ENCODE measurements around the gene ZNF229. TPM values are rescaled to one million over a fixed set of nuclear protein-coding genes. Genes with fewer than 3 reads are reported as not detected.
"Not testable (repeated sequence)": the region's sequence is repeated elsewhere in the genome, so short reads cannot be mapped to it uniquely, and the experiment has no call there.

ZNF229 gene
- total RNA-seq, 1 donor from 2014 or later, result 7.4 TPM

DNA sequence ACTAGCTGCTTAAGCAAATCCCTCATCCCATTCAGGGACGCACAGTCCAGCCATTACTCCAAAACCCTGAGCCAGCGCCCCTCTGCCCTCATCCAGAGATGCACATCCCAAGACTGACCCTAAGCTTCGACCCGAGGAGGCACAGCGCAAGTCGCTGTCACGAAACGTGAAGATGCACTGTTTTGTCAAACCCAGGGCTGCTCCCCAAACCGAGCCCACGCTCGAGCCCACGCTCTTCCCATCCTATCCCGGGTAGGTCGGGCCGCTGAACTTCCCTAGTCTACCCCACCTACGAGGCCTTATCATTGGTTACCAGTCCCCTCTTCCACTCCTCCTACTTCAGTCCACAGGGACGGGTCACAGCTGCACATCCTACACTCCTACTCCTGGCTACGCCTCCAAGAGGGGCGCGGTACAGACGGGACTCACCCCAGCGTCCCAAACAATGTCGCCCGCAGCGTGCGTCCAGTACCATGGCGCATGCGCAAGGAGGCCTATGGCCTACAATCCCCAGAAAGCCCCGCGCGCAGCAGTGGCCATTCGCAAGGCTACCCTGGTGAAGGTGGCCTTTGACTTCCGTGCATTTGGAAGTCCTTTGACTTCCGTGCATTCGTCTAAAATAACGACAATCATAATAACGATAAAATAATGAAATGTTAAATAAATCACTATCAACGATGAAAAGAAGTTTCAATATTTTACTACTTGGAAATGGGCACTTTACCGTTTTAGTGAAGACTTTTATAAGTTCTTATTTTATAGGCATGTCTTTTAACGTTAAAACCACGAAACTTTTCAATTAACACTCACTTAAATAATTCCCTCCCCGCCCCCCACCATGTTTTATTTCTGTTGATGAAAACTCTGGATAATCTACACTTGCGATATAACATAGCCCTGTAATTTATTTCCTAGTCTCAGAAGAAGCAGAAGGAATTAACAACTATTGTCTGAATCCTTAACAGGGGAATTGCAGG, 46.8 kb downstream of the ZNF229 start, which contains the start of gene ZNF285:
Gene ZNF285 (minus strand): TSS at position 470 of the 977 bp plus-strand sequence. CDS start 4,395 bp downstream, outside the sequence.
- peak within 1 kb of the TSS; percentile 96 for H3K4me3 Mint-ChIP-seq
- peaks cover 4% of the 10 kb centered on the region for H3K4me1 Mint-ChIP-seq
- peak; percentile 89 for DNase-seq (ENCODE audit: low read depth, low spot score)
- peak within 1 kb of the TSS; percentile 31 for H3K27ac Mint-ChIP-seq (ENCODE audit: unreplicated experiment)
- peaks cover 16% of the 10 kb centered on the region for H3K36me3 Mint-ChIP-seq (ENCODE audit: low read depth)
- peaks cover 15% of the 10 kb centered on the region for H3K27me3 Mint-ChIP-seq (ENCODE audit: low read depth)
- TF ChIP-seq, protein P1, sequence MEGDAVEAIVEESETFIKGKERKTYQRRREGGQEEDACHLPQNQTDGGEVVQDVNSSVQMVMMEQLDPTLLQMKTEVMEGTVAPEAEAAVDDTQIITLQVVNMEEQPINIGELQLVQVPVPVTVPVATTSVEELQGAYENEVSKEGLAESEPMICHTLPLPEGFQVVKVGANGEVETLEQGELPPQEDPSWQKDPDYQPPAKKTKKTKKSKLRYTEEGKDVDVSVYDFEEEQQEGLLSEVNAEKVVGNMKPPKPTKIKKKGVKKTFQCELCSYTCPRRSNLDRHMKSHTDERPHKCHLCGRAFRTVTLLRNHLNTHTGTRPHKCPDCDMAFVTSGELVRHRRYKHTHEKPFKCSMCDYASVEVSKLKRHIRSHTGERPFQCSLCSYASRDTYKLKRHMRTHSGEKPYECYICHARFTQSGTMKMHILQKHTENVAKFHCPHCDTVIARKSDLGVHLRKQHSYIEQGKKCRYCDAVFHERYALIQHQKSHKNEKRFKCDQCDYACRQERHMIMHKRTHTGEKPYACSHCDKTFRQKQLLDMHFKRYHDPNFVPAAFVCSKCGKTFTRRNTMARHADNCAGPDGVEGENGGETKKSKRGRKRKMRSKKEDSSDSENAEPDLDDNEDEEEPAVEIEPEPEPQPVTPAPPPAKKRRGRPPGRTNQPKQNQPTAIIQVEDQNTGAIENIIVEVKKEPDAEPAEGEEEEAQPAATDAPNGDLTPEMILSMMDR (conservative IDR thresholded peaks at IDR 0.05), result no peak
- peaks cover 15% of the 10 kb centered on the region for H3K9me3 Mint-ChIP-seq

DNA sequence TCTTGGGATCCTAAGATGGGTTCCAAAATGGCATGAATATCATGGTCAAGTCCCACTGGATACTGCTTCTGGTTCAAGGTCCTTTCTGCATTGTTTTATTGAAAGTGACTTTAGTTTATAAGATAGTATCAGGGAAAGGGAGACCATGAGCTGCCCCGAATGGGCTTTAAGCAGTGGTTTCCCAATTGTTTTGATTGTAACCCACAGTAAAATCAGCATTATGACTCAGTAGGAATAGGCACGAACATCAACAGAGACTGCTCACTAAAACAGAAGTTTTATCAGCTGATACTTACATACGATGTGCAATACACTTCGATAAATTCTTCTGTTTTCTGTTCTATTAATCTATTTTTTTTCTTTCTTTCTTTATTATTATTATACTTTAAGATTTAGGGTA, 59.0 kb downstream of the ZNF229 start:
- not testable (repeated sequence) for H3K4me3 Mint-ChIP-seq; H3K27me3 Mint-ChIP-seq (ENCODE audit: low read depth); H3K27ac Mint-ChIP-seq (ENCODE audit: unreplicated experiment); H3K9me3 Mint-ChIP-seq; H3K4me1 Mint-ChIP-seq; DNase-seq (ENCODE audit: low read depth, low spot score)
- peaks cover 65% of the 10 kb centered on the region for H3K36me3 Mint-ChIP-seq (ENCODE audit: low read depth)

Other genes starting within 250 kb of the ZNF229 start
- gene ZNF227, start 235.9 kb downstream of the ZNF229 start, total RNA-seq, result 33.4 and 35.8 TPM in 2 replicates
- 1.7 and 2.5 TPM in 2 replicates for gene ZNF233, start 188.6 kb downstream of the ZNF229 start, total RNA-seq
- 9.5 and 11.5 TPM in 2 replicates for gene ZNF235, start 143.4 kb downstream of the ZNF229 start, total RNA-seq
- 9.9 and 14.8 TPM in 2 replicates for gene ZNF112, start 91.8 kb downstream of the ZNF229 start, total RNA-seq
- 9.2 and 10.8 TPM in 2 replicates for gene ZNF285, start 46.9 kb downstream of the ZNF229 start, total RNA-seq
- 14.6 and 16.2 TPM in 2 replicates for gene ZNF180, start 52.0 kb upstream of the ZNF229 start, total RNA-seq
- gene CEACAM20, start 81.2 kb upstream of the ZNF229 start, total RNA-seq, result not detected in 2 replicates
- gene IGSF23, start 165.1 kb upstream of the ZNF229 start, total RNA-seq, result not detected in 2 replicates
- gene PVR, start 195.4 kb upstream of the ZNF229 start, total RNA-seq, result 20.4 and 22.5 TPM in 2 replicates
- 5.0 and 6.1 TPM in 2 replicates for gene CEACAM19, start 223.0 kb upstream of the ZNF229 start, total RNA-seq

Data from neural crest cell (in vitro differentiated cells).